Measurements from ENCODE around the gene P2RX5. TPM values are rescaled to one million over a fixed set of nuclear protein-coding genes. Genes with fewer than 3 reads are reported as not detected.

P2RX5 gene
- total and polyA plus RNA-seq, 2 experiments from 2014 or later, result 7.5 to 13.6 TPM

GRCh38 chr17:3692346-3692745 is 3.6 kb downstream of the P2RX5 start:
- Mint-ChIP-seq H3K9me3 (no peaks in the 10 kb centered on the region), H3K27me3 (ENCODE audit: insufficient read depth, low read depth, poor library complexity) (peaks cover 21% of the 10 kb centered on the region), H3K4me3 (no peak overlapping the region), H3K4me1 (peaks cover 17% of the 10 kb centered on the region), H3K27ac (no peak overlapping the region), H3K36me3 (ENCODE audit: low read depth) (no peaks in the 10 kb centered on the region)
- peak; percentile 65 for DNase-seq (ENCODE audit: low spot score)
- Histone ChIP-seq H3K4me2 (no peak overlapping the region), H4K20me1 (replicated peaks; ENCODE audit: insufficient read depth) (no peaks in the 10 kb centered on the region), H3K27me3 (ENCODE audit: insufficient read depth) (peaks cover 25% of the 10 kb centered on the region), H3F3A (replicated peaks; ENCODE audit: low read depth) (peaks cover 12% of the 10 kb centered on the region), H3K4me3 (no peak overlapping the region), H3K36me3 (ENCODE audit: insufficient read depth) (no peaks in the 10 kb centered on the region), H3K79me2 (replicated peaks; ENCODE audit: insufficient read depth) (no peaks in the 10 kb centered on the region), H2AFZ (no peak overlapping the region), H3K4me1 (ENCODE audit: insufficient read depth) (peaks cover 16% of the 10 kb centered on the region; the same call in 1 of the 2 replicates), H3K9me2 (ENCODE audit: insufficient read depth) (no peaks in the 10 kb centered on the region), H3K27ac (ENCODE audit: low read depth) (no peak overlapping the region)
- ATAC-seq, result no peak
- TF ChIP-seq CTCF (conservative IDR thresholded peaks at IDR 0.05; ENCODE audit: low read depth in 2 of 2) (peak; percentile 53 to 76), REST (IDR thresholded peaks at IDR 0.05; ENCODE audit: unreplicated experiment) (no peak)

- TF ChIP-seq CTCF (conservative IDR thresholded peaks at IDR 0.05; ENCODE audit: low read depth in 2 of 2), result peak; percentile 25 to 72; a peak in 3 of 4 replicates
- no peak for TF ChIP-seq ZNF331 (CRISPR knock-in tag; IDR thresholded peaks at IDR 0.05; ENCODE audit: low read depth)
- H3K27me3 Mint-ChIP-seq (ENCODE audit: insufficient read depth, low read depth, poor library complexity), result peaks cover 18% of the 10 kb centered on the region
- no peaks in the 10 kb centered on the region for H3K36me3 ChIP-seq (ENCODE audit: insufficient read depth)
- H3K4me1 Mint-ChIP-seq, result peaks cover 17% of the 10 kb centered on the region
- no peak overlapping the region for H3K4me2 ChIP-seq
- peaks cover 16% of the 10 kb centered on the region; the same call in 1 of the 2 replicates for H3K4me1 ChIP-seq (ENCODE audit: insufficient read depth)
- no peaks in the 10 kb centered on the region for H4K20me1 ChIP-seq (replicated peaks; ENCODE audit: insufficient read depth)
- peaks cover 9% of the 10 kb centered on the region for H3F3A ChIP-seq (replicated peaks; ENCODE audit: low read depth)
- H3K27ac Mint-ChIP-seq, result no peak overlapping the region
- H3K27me3 ChIP-seq (ENCODE audit: insufficient read depth), result peaks cover 22% of the 10 kb centered on the region
- no peaks in the 10 kb centered on the region for H3K9me3 Mint-ChIP-seq
- DNase-seq (ENCODE audit: low spot score) (peak; percentile 66), ATAC-seq (peak; percentile 30)
- H3K4me3 Mint-ChIP-seq, result no peak overlapping the region
- H3K36me3 Mint-ChIP-seq (ENCODE audit: low read depth), result no peaks in the 10 kb centered on the region
- no peaks in the 10 kb centered on the region for H3K79me2 ChIP-seq (replicated peaks; ENCODE audit: insufficient read depth)
- H3K27ac ChIP-seq (ENCODE audit: low read depth), result no peak overlapping the region
- H2AFZ ChIP-seq, result no peak overlapping the region
- H3K9me2 ChIP-seq (ENCODE audit: insufficient read depth), result no peaks in the 10 kb centered on the region
- H3K4me3 ChIP-seq, result no peak overlapping the region
Observed at GRCh38 chr17:3691617-3692067, 4.3 kb downstream of the P2RX5 start.

Measured in GM23338 (cell line).